CD4-positive, CD25-positive, alpha-beta regulatory T cell (primary cell): ENCODE data around the gene LRCOL1. TPM values are rescaled to one million over a fixed set of nuclear protein-coding genes. Genes with fewer than 3 reads are reported as not detected.

Source experiments
- ATAC-seq, 2 donors: fragments of 150-1000 bp; cut with Tn5 transposase; one replicate each; pipeline ENCODE4 v1.10.0; 2021; ENCODE audit warnings: low read depth in 2 of 2, moderate number of reproducible peaks in 2 of 2, moderate library complexity in 1 of 2
- DNase-seq, 3 donors: peaks; one replicate each; pipeline versions ENCODE4 v3.0.0 to v3.0.0-alpha.2; 2012 to 2022; ENCODE audit warnings: mixed read lengths in 1 of 3
- H3K27ac ChIP-seq: one replicate; pipeline ENCODE4 v1.7.0; 2013; ENCODE audit warnings: mild to moderate bottlenecking, low read length; ENCODE audit not compliant: insufficient read depth, poor library complexity, severe bottlenecking
- H3K27me3 ChIP-seq: one replicate; pipeline ENCODE4 v1.7.0; 2013; ENCODE audit warnings: low read length; ENCODE audit not compliant: control insufficient read depth, insufficient read depth
- H3K36me3 ChIP-seq: one replicate; pipeline ENCODE4 v1.7.0; 2013; ENCODE audit warnings: mild to moderate bottlenecking, low read length, moderate library complexity; ENCODE audit not compliant: control insufficient read depth, insufficient read depth
- H3K4me1 ChIP-seq: 2 replicates; pipeline ENCODE4 v1.7.0; 2013; ENCODE audit warnings: mild to moderate bottlenecking, low read length; ENCODE audit not compliant: insufficient read depth, control insufficient read depth, poor library complexity, severe bottlenecking
- H3K4me3 ChIP-seq: one replicate; pipeline ENCODE4 v1.7.0; 2013; ENCODE audit warnings: low read depth, mild to moderate bottlenecking, low read length, moderate library complexity
- H3K9me3 ChIP-seq, 2 experiments: 1 replicate in 1 of 2; 2 replicates in 1 of 2; pipeline ENCODE4 v1.7.0; 2013; ENCODE audit warnings: low read length in 2 of 2, mild to moderate bottlenecking in 1 of 2, moderate library complexity in 1 of 2; ENCODE audit not compliant: control insufficient read depth in 2 of 2
- H3K27ac Mint-ChIP-seq, 3 donors: one replicate each; pipeline ENCODE4 v1.8.0; 2020 to 2022; ENCODE audit warnings: mild to moderate bottlenecking in 3 of 3, mixed read lengths in 3 of 3, moderate library complexity in 2 of 3
- H3K27me3 Mint-ChIP-seq: one replicate; pipeline ENCODE4 v1.8.0; 2022; ENCODE audit warnings: mild to moderate bottlenecking, mixed read lengths
- H3K36me3 Mint-ChIP-seq: one replicate; pipeline ENCODE4 v1.8.0; 2020; ENCODE audit warnings: mixed read lengths
- H3K4me1 Mint-ChIP-seq, 4 donors: one replicate each; pipeline ENCODE4 v1.8.0; 2020 to 2022; ENCODE audit warnings: mixed read lengths in 4 of 4, mild to moderate bottlenecking in 1 of 4
- H3K4me3 Mint-ChIP-seq, 4 donors: one replicate each; pipeline ENCODE4 v1.8.0; 2020 to 2022; ENCODE audit warnings: mild to moderate bottlenecking in 4 of 4, mixed read lengths in 4 of 4, moderate library complexity in 3 of 4
- H3K9me3 Mint-ChIP-seq, 7 donors: one replicate each; pipeline ENCODE4 v1.8.0; 2020 to 2022; ENCODE audit warnings: mixed read lengths in 7 of 7, mild to moderate bottlenecking in 3 of 7, moderate library complexity in 2 of 7
- polyA plus RNA-seq, 4 donors: library from polyadenylated mRNA; unstranded; fragments of 300-500 nt; fragmentation: Illumina TruSeq; gene quantifications; one replicate each; pipeline ENCODE4 v1.2.3, GENCODE V29; 2021
- total RNA-seq: library from RNA; stranded (reverse); gene quantifications from one replicate; pipeline ENCODE4 v1.2.3, GENCODE V29; 2022

Gene LRCOL1
- total and polyA plus RNA-seq, 5 donors from 2014 or later, result not detected

DNA sequence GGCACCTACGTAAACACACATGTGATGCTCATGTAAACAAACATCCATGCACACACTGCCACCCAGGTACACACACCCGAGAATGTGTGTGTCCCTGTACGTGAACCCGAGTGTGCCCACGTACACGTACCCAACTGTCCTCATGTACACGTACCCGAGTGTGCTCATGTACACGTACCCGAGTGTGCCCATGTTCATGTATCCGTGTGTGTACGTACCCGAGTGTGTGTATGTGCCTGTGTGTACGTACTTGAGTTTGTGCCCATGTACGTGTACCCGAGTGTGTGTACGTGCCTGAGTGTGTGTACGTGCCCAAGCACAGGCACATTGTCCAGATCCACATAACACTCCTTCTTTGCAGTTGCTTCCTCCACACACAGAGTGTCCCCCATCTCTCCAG lies 45.0 kb downstream of the LRCOL1 start:
- Mint-ChIP-seq H3K27me3 (no peaks in the 10 kb centered on the region), H3K4me1 (peaks cover 0 to 11% (median 1%) of the 10 kb centered on the region in 4 donors), H3K27ac (no peak overlapping the region), H3K4me3 (no peak overlapping the region), H3K36me3 (peaks cover 8% of the 10 kb centered on the region), H3K9me3 (no peaks in the 10 kb centered on the region)
- Histone ChIP-seq H3K36me3 (no peaks in the 10 kb centered on the region), H3K4me3 (no peak overlapping the region), H3K9me3 (no peaks in the 10 kb centered on the region), H3K27me3 (no peaks in the 10 kb centered on the region), H3K4me1 (peaks cover 10% of the 10 kb centered on the region), H3K27ac (no peak overlapping the region)
- ATAC-seq, result no peak
- DNase-seq, result no peak

DNA sequence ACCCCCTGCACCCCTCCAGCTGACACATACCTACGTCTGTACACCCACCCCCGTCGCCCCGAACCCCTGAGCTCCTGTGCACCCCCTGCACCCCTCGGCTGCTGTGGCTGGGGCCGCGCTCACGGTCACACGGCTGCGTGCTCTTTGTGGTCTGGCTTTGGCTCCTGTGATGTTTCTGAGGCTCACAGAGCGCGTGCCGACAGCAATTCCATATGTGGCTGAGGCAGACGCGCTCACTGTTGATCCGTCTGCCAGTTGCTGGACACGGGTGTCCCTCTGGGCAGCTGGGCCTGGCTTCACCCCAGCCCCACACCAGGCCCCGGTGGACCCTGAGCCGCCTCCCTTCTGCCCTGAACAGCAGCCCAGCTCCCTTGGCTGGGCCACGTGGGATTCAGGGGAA lies 46.5 kb downstream of the LRCOL1 start:
- H3K4me3 ChIP-seq, result no peak overlapping the region
- peaks cover 21% of the 10 kb centered on the region for H3K4me1 ChIP-seq
- H3K9me3 ChIP-seq, result no peaks in the 10 kb centered on the region
- no peak overlapping the region for H3K4me3 Mint-ChIP-seq
- H3K27ac ChIP-seq, result no peak overlapping the region
- H3K36me3 ChIP-seq, result no peaks in the 10 kb centered on the region
- peaks cover 2% of the 10 kb centered on the region for H3K27me3 Mint-ChIP-seq
- no peaks in the 10 kb centered on the region for H3K27me3 ChIP-seq
- ATAC-seq (no peak), DNase-seq (no peak)
- H3K27ac Mint-ChIP-seq, result no peak overlapping the region
- H3K4me1 Mint-ChIP-seq, result peaks cover 0 to 16% (median 3%) of the 10 kb centered on the region in 4 donors
- no peaks in the 10 kb centered on the region for H3K9me3 Mint-ChIP-seq
- H3K36me3 Mint-ChIP-seq, result peaks cover 8% of the 10 kb centered on the region

DNA sequence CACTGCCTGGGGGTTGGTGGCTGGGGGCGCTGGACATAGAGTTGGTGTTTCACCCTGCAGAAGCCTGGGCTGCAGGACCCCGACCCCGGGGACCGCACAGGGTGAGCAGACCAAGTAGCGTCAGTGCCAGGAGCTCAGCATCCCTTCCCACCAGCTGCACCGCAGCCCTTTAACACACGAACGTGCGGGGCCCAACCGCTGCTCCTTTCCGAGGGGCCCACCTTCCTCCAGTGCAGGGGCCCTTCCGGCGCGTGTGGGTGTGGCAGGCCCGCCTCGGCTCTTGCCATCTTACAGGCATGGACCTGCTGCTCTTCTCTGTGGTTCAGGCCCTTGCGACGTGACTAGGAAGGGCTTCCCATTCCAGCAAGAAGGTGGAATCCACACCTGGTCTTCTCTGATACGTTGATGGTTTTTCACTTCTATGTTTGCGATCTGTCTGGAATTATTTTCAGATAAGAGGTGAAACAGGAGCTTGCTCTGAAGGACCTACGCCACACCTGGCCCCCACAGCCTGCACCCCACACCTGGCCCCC lies 47.8 kb downstream of the LRCOL1 start:
- no peak for DNase-seq
- H3K9me3 ChIP-seq, result no peaks in the 10 kb centered on the region
- H3K27ac ChIP-seq, result no peak overlapping the region
- Mint-ChIP-seq H3K9me3 (no peaks in the 10 kb centered on the region), H3K27ac (no peak overlapping the region), H3K27me3 (peaks cover 5% of the 10 kb centered on the region), H3K4me1 (peaks cover 0 to 24% (median 4%) of the 10 kb centered on the region in 4 donors), H3K36me3 (peaks cover 8% of the 10 kb centered on the region), H3K4me3 (peak overlapping the region in 1 of 4 donors; percentile 2)
- ATAC-seq, result no peak
- H3K36me3 ChIP-seq, result no peaks in the 10 kb centered on the region
- H3K4me1 ChIP-seq, result peaks cover 28% of the 10 kb centered on the region
- no peaks in the 10 kb centered on the region for H3K27me3 ChIP-seq
- H3K4me3 ChIP-seq, result no peak overlapping the region

DNA sequence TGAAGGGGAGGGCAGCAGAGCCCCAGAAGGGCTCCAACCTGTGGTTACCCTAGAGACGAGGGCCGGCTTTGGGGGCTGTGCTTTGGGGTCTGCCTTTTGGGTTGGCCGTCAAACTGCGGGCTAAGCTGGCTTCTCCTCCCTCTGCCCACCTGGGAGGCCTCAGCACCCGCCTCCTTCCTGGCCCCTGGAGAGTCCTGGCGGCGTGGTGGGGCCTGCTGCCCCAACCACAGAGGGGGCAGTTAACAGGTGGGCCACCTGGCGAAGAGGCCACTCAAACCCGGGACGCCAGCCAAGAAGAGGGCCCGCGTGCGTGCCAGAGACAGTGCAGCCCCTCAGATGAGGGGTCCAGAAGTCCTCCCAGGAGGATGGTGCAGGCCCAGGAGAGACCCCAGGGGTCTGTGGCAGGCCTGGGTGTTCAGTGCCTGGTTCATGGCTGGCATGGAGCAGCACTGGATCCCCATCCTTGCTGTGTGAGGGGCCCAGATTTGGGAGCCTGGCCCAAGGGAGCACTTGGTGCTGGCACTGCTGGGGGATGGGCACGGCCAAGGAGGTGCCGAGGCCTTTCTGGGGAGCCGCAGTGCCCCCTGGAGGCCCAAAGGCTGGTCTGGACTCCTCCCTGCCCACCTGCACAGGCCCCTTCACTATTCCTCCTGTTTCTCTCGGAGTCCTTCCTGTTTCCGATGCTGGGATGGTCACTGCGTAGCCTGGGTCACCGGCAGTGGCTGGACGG lies 48.8 kb downstream of the LRCOL1 start:
- no peak overlapping the region for H3K27ac ChIP-seq
- ATAC-seq (no peak), DNase-seq (no peak)
- Mint-ChIP-seq H3K9me3 (no peaks in the 10 kb centered on the region), H3K4me3 (peak overlapping the region in 2 of 4 donors; percentile 78 to 81), H3K36me3 (peaks cover 8% of the 10 kb centered on the region), H3K27me3 (peaks cover 13% of the 10 kb centered on the region), H3K4me1 (peaks cover 0 to 29% (median 7%) of the 10 kb centered on the region in 4 donors), H3K27ac (no peak overlapping the region)
- no peaks in the 10 kb centered on the region for H3K36me3 ChIP-seq
- H3K4me3 ChIP-seq, result no peak overlapping the region
- H3K9me3 ChIP-seq, result no peaks in the 10 kb centered on the region
- no peaks in the 10 kb centered on the region for H3K27me3 ChIP-seq
- peaks cover 28% of the 10 kb centered on the region for H3K4me1 ChIP-seq

DNA sequence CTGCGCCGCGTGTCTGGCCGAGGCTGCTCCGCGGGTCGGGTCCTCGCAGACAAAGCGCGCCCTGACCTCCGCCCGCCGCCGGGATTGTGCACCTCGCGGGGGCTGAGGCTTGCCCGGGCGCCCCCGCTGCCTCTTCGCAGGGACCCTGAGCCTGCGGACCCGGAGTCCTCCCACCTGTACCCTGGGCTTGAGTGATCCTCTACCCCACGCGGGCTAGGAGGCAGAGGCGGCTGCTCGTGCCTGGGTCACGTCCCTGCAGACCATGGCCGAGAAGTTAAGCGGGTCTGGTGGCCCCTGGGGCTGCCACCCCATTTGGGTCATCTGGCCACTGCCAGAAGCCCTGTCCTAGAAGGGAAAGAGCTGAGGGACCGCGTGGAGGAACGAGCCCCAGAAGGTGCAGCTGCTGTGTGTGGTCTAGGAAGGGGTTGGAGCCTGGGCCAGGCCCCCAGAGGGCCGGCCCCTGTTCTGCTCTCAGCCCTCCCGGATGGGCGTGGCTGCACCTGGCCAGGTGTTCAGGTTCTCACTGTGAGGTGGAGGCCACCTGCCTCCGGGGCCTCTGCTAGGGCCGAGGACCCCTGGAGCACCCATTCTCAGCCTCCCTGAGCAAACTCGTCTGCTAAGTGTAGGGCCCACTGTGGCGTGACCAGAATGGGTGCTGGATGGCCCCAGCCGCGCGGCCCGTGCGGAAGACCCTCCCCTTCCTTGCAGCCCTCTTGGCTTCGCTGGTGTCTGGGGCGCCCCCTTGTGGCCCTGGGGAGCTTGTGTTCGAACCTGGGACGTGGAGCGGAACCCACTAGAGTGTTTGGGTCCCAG lies 49.6 kb downstream of the LRCOL1 start:
- Histone ChIP-seq H3K36me3 (no peaks in the 10 kb centered on the region), H3K27ac (no peak overlapping the region), H3K4me1 (peaks cover 28% of the 10 kb centered on the region), H3K27me3 (no peaks in the 10 kb centered on the region), H3K4me3 (no peak overlapping the region), H3K9me3 (no peaks in the 10 kb centered on the region)
- H3K27me3 Mint-ChIP-seq, result peaks cover 13% of the 10 kb centered on the region
- peak overlapping the region in 3 of 4 donors; percentile 73 to 78 (median 75) for H3K4me3 Mint-ChIP-seq
- peaks cover 0 to 29% (median 7%) of the 10 kb centered on the region in 4 donors for H3K4me1 Mint-ChIP-seq
- H3K36me3 Mint-ChIP-seq, result peaks cover 8% of the 10 kb centered on the region
- no peaks in the 10 kb centered on the region for H3K9me3 Mint-ChIP-seq
- DNase-seq, result peak; percentile 53 to 73 (median 62)
- peak; percentile 36 for ATAC-seq
- no peak overlapping the region for H3K27ac Mint-ChIP-seq

DNA sequence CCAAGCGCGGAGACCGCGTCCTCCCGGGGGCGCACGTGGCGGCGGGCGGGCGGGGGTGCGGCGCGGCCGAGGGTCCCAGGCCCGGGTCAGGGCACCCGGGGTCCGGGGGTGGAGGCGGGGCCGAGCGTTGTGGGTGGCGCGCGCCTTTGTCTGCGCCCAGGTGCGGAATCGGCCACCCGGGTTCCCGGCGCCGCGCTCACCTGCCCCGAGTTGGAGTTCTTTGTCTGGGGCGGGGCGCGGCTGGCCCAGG lies 50.1 kb downstream of the LRCOL1 start:
- H3K9me3 ChIP-seq, result no peaks in the 10 kb centered on the region
- no peaks in the 10 kb centered on the region for H3K27me3 ChIP-seq
- H3K9me3 Mint-ChIP-seq, result peaks cover 0 to 2% (median 0%) of the 10 kb centered on the region in 7 donors
- H3K27ac ChIP-seq, result no peak overlapping the region
- peaks cover 0 to 29% (median 7%) of the 10 kb centered on the region in 4 donors for H3K4me1 Mint-ChIP-seq
- ATAC-seq, result peak in 1 of 2 donors; percentile 15
- H3K36me3 Mint-ChIP-seq, result peaks cover 7% of the 10 kb centered on the region
- no peaks in the 10 kb centered on the region for H3K36me3 ChIP-seq
- H3K4me1 ChIP-seq, result peaks cover 28% of the 10 kb centered on the region
- H3K27me3 Mint-ChIP-seq, result peaks cover 13% of the 10 kb centered on the region
- no peak overlapping the region for H3K4me3 Mint-ChIP-seq
- H3K27ac Mint-ChIP-seq, result no peak overlapping the region
- H3K4me3 ChIP-seq, result no peak overlapping the region
- DNase-seq, result peak in 1 of 3 donors; percentile 28

DNA sequence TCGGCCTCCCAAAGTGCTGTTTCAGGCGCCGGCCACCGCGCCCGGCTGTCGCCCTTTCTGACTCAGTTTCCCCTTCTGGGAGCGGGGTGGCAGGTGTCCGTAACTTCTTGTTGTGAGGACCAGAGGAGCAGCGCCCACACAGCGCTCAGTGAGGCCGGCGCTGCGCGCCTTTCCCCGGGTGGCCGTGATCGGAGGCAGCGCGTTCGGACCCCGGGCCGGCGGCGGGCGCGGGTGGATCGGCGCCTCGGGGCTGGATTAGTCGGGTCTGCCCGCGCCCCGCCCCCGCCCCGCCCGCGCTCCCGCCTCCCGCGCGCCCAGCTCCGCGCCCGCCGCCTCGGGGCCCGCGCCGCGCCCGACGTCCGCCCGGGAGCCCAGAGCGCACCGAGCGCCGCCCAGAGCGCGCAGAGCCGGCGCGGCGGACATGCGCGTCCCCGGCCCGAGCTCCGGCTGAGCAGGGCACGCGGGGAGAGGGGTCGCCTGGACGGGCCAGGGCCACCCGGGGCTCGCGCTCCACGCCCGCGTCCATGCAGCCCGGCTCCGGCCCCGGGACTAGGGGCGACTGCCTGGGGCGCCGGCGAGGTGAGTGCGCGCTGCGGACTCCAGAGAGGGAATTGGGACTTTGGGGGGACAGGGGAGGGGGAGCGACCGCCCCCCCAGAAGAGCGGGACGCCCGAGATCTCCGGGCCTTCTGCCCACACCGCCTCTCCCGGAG lies 50.6 kb downstream of the LRCOL1 start:
- Histone ChIP-seq H3K4me1 (peaks cover 28% of the 10 kb centered on the region), H3K27me3 (no peaks in the 10 kb centered on the region), H3K36me3 (no peaks in the 10 kb centered on the region), H3K27ac (no peak overlapping the region), H3K9me3 (no peaks in the 10 kb centered on the region), H3K4me3 (no peak overlapping the region)
- ATAC-seq (peak; percentile 35 to 38), DNase-seq (peak in 2 of 3 donors; percentile 25 to 57)
- Mint-ChIP-seq H3K4me3 (peak overlapping the region in 3 of 4 donors; percentile 71 to 81 (median 80)), H3K36me3 (peaks cover 3% of the 10 kb centered on the region), H3K27ac (no peak overlapping the region), H3K9me3 (peaks cover 0 to 2% (median 0%) of the 10 kb centered on the region in 7 donors), H3K4me1 (peaks cover 0 to 29% (median 7%) of the 10 kb centered on the region in 4 donors), H3K27me3 (peaks cover 13% of the 10 kb centered on the region)
